GM15510 (cell line): ENCODE results near the gene ULK3.

Experiments used
- POLR2A ChIP-seq: IDR thresholded peaks from 3 replicates; pipeline ENCODE4 v1.6.1; 2011; ENCODE audit warnings: borderline replicate concordance; ENCODE audit not compliant: insufficient read length; ENCODE audit errors: extremely low read depth

The ULK3 gene

GRCh38 chr15:74793135-74794028 is 49.6 kb downstream of the ULK3 start:
- TF ChIP-seq POLR2A: no peak

GRCh38 chr15:74792227-74793016 is 50.5 kb downstream of the ULK3 start:
- no peak for TF ChIP-seq POLR2A

- no peak for TF ChIP-seq POLR2A
Measured at GRCh38 chr15:74791667-74792066, 51.3 kb downstream of the ULK3 start.

- TF ChIP-seq POLR2A: no peak
Measured at GRCh38 chr15:74791007-74791406, 51.9 kb downstream of the ULK3 start.

- no peak for TF ChIP-seq POLR2A
Measured at GRCh38 chr15:74790080-74790916, 52.7 kb downstream of the ULK3 start.

- no peak for TF ChIP-seq POLR2A
Measured at GRCh38 chr15:74789741-74790079, 53.2 kb downstream of the ULK3 start.

GRCh38 chr15:74789171-74789631 is 53.8 kb downstream of the ULK3 start:
- peak; percentile 54 for TF ChIP-seq POLR2A

GRCh38 chr15:74788683-74789151 is 54.2 kb downstream of the ULK3 start:
- peak; percentile 88 for TF ChIP-seq POLR2A

GRCh38 chr15:74788042-74788682 is 54.8 kb downstream of the ULK3 start:
- TF ChIP-seq POLR2A: peak; percentile 24

- peak; percentile 34 for TF ChIP-seq POLR2A
Measured at GRCh38 chr15:74787251-74788041, 55.5 kb downstream of the ULK3 start.

GRCh38 chr15:74786551-74787165 is 56.3 kb downstream of the ULK3 start:
- TF ChIP-seq POLR2A: no peak
